AG09309 (cell line): ENCODE results near the gene RTL1.

Experiments
- DNase-seq: peaks from one replicate; pipeline ENCODE4 v3.0.0-alpha.2; 2010; ENCODE audit warnings: low read depth
- H3K4me3 ChIP-seq: 2 replicates; pipeline ENCODE4 v1.5.1; 2011; ENCODE audit warnings: mild to moderate bottlenecking, low read depth, low read length, moderate library complexity; ENCODE audit not compliant: control insufficient read depth
- TF ChIP-seq, protein P1 (sequence below): IDR thresholded peaks from 2 replicates; pipeline ENCODE4 v1.5.1; 2011; ENCODE audit warnings: mild to moderate bottlenecking, low read depth, low read length, inconsistent platforms; ENCODE audit not compliant: insufficient read depth, control insufficient read depth; ENCODE audit errors: missing control alignments

The RTL1 gene

GRCh38 chr14:100903672-100904185 lies at the start of gene RTL1:
TSS of gene RTL1 (minus strand) at chr14:100903722. CDS start at chr14:100884788, 18,934 bp downstream.
- DNase-seq, result no peak
- H3K4me3 ChIP-seq, result no peak within 1 kb of the TSS
- TF ChIP-seq, protein P1, sequence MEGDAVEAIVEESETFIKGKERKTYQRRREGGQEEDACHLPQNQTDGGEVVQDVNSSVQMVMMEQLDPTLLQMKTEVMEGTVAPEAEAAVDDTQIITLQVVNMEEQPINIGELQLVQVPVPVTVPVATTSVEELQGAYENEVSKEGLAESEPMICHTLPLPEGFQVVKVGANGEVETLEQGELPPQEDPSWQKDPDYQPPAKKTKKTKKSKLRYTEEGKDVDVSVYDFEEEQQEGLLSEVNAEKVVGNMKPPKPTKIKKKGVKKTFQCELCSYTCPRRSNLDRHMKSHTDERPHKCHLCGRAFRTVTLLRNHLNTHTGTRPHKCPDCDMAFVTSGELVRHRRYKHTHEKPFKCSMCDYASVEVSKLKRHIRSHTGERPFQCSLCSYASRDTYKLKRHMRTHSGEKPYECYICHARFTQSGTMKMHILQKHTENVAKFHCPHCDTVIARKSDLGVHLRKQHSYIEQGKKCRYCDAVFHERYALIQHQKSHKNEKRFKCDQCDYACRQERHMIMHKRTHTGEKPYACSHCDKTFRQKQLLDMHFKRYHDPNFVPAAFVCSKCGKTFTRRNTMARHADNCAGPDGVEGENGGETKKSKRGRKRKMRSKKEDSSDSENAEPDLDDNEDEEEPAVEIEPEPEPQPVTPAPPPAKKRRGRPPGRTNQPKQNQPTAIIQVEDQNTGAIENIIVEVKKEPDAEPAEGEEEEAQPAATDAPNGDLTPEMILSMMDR, result no peak

- no peak overlapping the region for H3K4me3 ChIP-seq
- DNase-seq, result no peak
- TF ChIP-seq, protein P1, result no peak
Measured at GRCh38 chr14:100950024-100950423, 46.5 kb upstream of the RTL1 start.

DNA sequence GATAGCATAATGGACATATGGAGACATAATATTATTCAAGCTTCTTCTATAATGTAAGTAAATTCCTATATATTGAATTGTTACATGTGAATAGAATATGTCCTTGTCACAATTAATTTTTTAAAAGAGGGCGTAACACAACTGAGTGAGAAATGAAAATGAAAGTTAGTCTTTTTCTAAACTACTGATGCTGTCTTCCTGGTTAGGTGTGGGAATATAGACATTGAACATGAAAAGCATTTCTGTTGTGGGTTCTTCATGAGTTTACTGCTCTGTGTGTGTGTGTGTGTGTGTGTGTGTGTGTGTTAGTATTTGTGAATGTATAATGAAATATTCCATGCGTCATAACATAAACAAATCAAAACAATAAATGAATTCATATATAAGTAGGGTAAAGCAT lies 40.5 kb upstream of the RTL1 start:
- H3K4me3 ChIP-seq, result no peak overlapping the region
- TF ChIP-seq, protein P1, result no peak
- no peak for DNase-seq

DNA sequence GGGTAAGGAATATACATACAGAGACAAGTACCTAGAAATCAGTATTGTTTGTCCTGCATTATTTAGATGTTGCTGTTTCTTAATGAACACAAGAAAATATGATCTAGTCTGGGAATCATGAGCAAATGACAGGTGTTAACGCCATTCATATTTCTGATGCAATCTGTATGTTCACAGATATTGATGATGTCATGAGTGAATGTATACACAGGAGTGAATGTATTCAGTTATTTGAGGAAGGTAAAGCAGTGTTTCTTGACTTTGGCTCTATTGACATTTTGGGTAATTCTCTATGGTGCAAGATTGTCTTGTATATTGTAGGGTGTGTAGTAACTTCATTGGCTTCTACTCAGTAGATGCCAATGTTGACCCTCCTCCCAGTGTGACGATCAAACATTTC lies 26.7 kb upstream of the RTL1 start:
- TF ChIP-seq, protein P1, result no peak
- no peak overlapping the region for H3K4me3 ChIP-seq
- no peak for DNase-seq

DNA sequence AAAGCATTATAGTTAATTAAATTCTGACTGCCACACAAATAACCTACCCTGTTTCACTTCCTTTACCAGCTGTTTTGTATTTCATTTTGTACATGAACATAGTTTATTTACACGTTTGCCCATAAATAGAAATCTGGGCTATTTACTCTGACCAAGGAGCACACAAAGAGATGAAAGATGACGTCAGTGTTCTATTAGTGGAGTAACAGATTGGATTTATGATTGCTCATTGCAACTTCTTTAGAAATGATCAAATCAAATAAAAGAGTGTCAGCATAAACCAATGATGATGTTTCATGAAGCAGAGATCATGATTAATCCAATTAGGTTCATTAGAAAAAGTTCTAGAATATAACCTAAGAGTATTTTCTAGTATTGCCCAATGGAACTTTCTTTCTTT lies 12.0 kb upstream of the RTL1 start:
- DNase-seq, result no peak
- TF ChIP-seq, protein P1, result no peak
- H3K4me3 ChIP-seq, result no peak overlapping the region

DNA sequence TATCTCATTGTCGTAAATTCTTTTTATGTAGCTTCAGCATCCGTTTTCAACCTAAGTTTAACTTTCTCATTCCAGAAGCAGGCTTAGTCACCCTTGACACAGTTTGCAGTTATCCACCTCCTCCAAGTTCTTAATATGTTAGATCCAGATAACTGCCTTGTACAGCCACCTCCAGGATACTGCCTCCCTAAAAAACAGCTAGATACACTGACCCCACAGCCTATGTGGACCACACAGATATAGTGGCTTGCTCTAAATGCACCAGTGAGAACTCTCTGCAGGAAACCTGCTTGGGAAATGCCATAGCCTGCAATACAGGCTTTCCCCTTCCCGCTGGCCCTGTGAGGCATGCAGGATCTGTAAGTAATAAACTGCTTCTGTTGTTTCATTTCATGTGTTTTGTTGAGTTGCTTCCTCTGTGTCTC lies 11.1 kb upstream of the RTL1 start:
- no peak overlapping the region for H3K4me3 ChIP-seq
- peak; percentile 4 for DNase-seq

More for the DNA sequence above, 11.1 kb upstream of the RTL1 start:
- TF ChIP-seq, protein P1, result no peak
